AG09309 (cell line): ENCODE data around the gene PLP2.
"Not testable (repeated sequence)": the region's sequence is repeated elsewhere in the genome, so short reads cannot be mapped to it uniquely, and the experiment has no call there.

Experiments used
- DNase-seq: peaks from one replicate; pipeline ENCODE4 v3.0.0-alpha.2; 2010; ENCODE audit warnings: low read depth
- H3K4me3 ChIP-seq: 2 replicates; pipeline ENCODE4 v1.5.1; 2011; ENCODE audit warnings: mild to moderate bottlenecking, low read depth, low read length, moderate library complexity; ENCODE audit not compliant: control insufficient read depth
- CTCF ChIP-seq: IDR thresholded peaks from 2 replicates; pipeline ENCODE4 v1.5.1; 2011; ENCODE audit warnings: mild to moderate bottlenecking, low read depth, low read length, inconsistent platforms; ENCODE audit not compliant: insufficient read depth, control insufficient read depth; ENCODE audit errors: missing control alignments

Gene PLP2

GRCh38 chrX:49142264-49142663, 29.4 kb upstream of the PLP2 start:
- not testable (repeated sequence) for DNase-seq, H3K4me3 ChIP-seq
- peak; percentile 49 for TF ChIP-seq CTCF

GRCh38 chrX:49143154-49143553, 28.5 kb upstream of the PLP2 start:
- DNase-seq, H3K4me3 ChIP-seq: not testable (repeated sequence)

- TF ChIP-seq CTCF, result no peak
- no peak overlapping the region for H3K4me3 ChIP-seq
- no peak for DNase-seq
These were observed 24.4 kb upstream of the PLP2 start for GRCh38 chrX:49147282-49147681.

- no peak overlapping the region for H3K4me3 ChIP-seq
- no peak for TF ChIP-seq CTCF
- DNase-seq, result no peak
These were observed 23.8 kb upstream of the PLP2 start for GRCh38 chrX:49147936-49148335.

GRCh38 chrX:49148390-49149100, 23.2 kb upstream of the PLP2 start:
- not testable (repeated sequence) for DNase-seq, H3K4me3 ChIP-seq

- not testable (repeated sequence) for DNase-seq, H3K4me3 ChIP-seq
These were observed 22.4 kb upstream of the PLP2 start for GRCh38 chrX:49149291-49149690.

- no peak overlapping the region for H3K4me3 ChIP-seq
- no peak for TF ChIP-seq CTCF
- DNase-seq, result no peak
These were observed 18.2 kb upstream of the PLP2 start for GRCh38 chrX:49153467-49153866.

GRCh38 chrX:49155243-49155899, 16.3 kb upstream of the PLP2 start:
- DNase-seq, result no peak
- no peak for TF ChIP-seq CTCF
- peak overlapping the region; percentile 47 for H3K4me3 ChIP-seq
